Kidney epithelial cell (primary cell): Measurements from ENCODE around the gene MYO10. TPM values are rescaled to one million over a fixed set of nuclear protein-coding genes. Genes with fewer than 3 reads are reported as not detected.

Experiments used
- DNase-seq: peaks from one replicate; pipeline ENCODE4 v3.0.0-alpha.2; 2010; ENCODE audit warnings: low read depth
- H3K27me3 ChIP-seq: 2 replicates; pipeline ENCODE4 v1.6.0; 2011; ENCODE audit warnings: low read length; ENCODE audit not compliant: control insufficient read depth, insufficient read depth
- H3K36me3 ChIP-seq: 2 replicates; pipeline ENCODE4 v1.5.1; 2011; ENCODE audit warnings: low read length; ENCODE audit not compliant: control insufficient read depth, insufficient read depth
- H3K4me3 ChIP-seq: 2 replicates; pipeline ENCODE4 v1.5.1; 2011; ENCODE audit warnings: low read depth, mild to moderate bottlenecking, control low read depth, low read length
- CTCF ChIP-seq: IDR thresholded peaks from 2 replicates; pipeline ENCODE4 v1.5.1; 2011; ENCODE audit warnings: mild to moderate bottlenecking, moderate library complexity, low read length, control low read depth, inconsistent platforms; ENCODE audit not compliant: insufficient read depth, poor library complexity, severe bottlenecking
- total RNA-seq: library from RNA; depleted of rRNA; stranded (reverse); fragments of >200 nt; gene quantifications from 2 replicates; pipeline ENCODE4 v1.2.3, GENCODE V29; 2015

The MYO10 gene
- total RNA-seq, 1 donor from 2014 or later: 80.3 TPM

DNA sequence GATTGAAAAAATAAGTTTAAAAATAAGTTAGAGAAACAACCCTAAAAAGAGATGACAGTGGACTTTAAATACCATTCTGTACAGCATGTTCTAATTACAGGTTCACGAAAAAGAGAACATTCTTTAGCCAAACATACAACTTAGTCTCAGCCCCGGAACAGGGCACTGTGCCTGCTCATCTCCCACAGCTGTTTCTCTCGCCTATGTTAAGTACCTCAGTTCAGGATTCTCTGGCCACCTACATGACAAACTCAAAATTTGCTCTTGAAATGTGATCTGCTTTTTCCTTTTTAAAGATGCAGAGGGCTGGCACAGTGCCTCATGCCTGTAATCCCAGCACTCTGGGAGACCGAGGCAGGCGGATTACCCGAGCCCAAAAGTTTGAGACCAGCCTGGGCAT lies 52.3 kb downstream of the MYO10 start:
- H3K4me3 ChIP-seq: no peak overlapping the region
- no peaks in the 10 kb centered on the region for H3K27me3 ChIP-seq
- no peak for TF ChIP-seq CTCF
- no peaks in the 10 kb centered on the region for H3K36me3 ChIP-seq
- no peak for DNase-seq

GRCh38 chr5:16883176-16883575 lies 52.9 kb downstream of the MYO10 start:
- Histone ChIP-seq H3K4me3 (no peak overlapping the region), H3K36me3 (no peaks in the 10 kb centered on the region)
- no peak for TF ChIP-seq CTCF

GRCh38 chr5:16881251-16881650 lies 54.8 kb downstream of the MYO10 start:
- Histone ChIP-seq H3K27me3 (no peaks in the 10 kb centered on the region), H3K36me3 (no peaks in the 10 kb centered on the region), H3K4me3 (no peak overlapping the region)
- no peak for DNase-seq
- TF ChIP-seq CTCF: no peak

More at GRCh38 chr5:16883176-16883575, 52.9 kb downstream of the MYO10 start:
- DNase-seq: no peak
- H3K27me3 ChIP-seq: no peaks in the 10 kb centered on the region

- Histone ChIP-seq H3K27me3 (no peaks in the 10 kb centered on the region), H3K36me3 (no peaks in the 10 kb centered on the region), H3K4me3 (no peak overlapping the region)
- no peak for TF ChIP-seq CTCF
- no peak for DNase-seq
Measured at GRCh38 chr5:16880547-16880946, 55.5 kb downstream of the MYO10 start.

- Histone ChIP-seq H3K27me3 (no peaks in the 10 kb centered on the region), H3K4me3 (no peak overlapping the region), H3K36me3 (no peaks in the 10 kb centered on the region)
- no peak for DNase-seq
- TF ChIP-seq CTCF: no peak
Measured at GRCh38 chr5:16879650-16880049, 56.4 kb downstream of the MYO10 start.

DNA sequence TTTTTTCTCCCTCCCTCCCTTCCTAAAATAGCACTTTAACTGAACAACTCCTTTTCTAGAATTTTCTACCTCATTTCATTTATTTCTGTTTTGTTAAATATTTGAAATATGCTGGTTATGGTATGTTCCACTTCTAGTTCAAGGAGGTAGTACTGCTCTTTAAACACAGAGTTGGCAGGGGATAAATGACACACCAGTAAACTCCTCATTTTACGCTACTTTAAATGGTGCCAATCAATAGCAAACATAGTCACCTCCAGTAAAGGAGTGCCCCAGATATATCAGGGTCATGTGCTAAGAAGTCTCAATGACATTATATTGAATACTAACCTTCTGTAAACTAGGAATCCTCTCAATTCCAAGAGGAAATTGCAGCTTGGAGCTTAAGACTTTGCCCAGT lies 56.9 kb downstream of the MYO10 start:
- DNase-seq: no peak
- no peaks in the 10 kb centered on the region for H3K27me3 ChIP-seq
- H3K36me3 ChIP-seq: no peaks in the 10 kb centered on the region
- no peak overlapping the region for H3K4me3 ChIP-seq
- TF ChIP-seq CTCF: no peak
